NCI-H2107 treated with DMSO at 0.1 percent for 48 hours (cell line): ENCODE measurements around the gene ARMC8.

Source experiments
- DNase-seq: peaks from one replicate; lab custom pipeline; 2025; ENCODE audit not compliant: unreplicated experiment; lab: John Stamatoyannopoulos, UW

Gene ARMC8

DNA sequence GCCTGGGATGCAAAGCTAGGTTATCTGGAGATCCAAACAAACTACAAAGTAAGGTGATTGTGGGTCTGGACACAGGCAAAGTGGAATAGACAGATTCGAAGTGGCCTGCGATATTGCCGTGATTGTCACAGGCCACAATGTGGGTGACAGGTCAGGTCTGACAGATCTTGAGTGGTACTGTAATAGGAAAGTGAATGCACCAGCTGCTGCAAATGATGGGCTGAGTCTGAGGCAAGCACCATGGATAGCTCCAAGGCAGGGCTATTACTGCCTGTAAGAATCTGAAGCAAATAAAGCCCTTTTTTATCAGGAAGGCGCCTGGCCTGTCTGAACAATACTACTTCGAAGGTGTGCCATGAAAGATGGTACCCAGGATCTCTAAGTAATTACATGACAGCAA, 10.0 kb downstream of the ARMC8 start:
- no peak for DNase-seq

DNA sequence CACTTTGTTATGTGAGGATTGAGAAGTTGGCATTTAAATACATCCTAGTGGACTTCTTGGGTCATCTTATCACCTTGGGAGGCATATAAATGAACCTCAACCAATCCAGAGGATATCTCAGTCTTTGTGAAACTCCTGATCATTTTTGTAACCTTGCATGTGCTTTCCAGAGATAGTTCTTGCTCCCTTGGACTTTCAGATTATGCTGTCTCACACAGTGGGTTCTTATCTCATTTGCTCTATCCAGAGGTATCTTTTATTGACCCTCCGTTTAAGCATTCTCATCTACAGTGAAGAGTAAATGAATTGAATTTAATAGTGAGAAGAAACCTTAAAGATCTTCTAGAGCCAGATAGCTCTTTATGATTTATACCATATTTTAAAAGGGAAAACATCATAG, 10.4 kb downstream of the ARMC8 start:
- no peak for DNase-seq

DNA sequence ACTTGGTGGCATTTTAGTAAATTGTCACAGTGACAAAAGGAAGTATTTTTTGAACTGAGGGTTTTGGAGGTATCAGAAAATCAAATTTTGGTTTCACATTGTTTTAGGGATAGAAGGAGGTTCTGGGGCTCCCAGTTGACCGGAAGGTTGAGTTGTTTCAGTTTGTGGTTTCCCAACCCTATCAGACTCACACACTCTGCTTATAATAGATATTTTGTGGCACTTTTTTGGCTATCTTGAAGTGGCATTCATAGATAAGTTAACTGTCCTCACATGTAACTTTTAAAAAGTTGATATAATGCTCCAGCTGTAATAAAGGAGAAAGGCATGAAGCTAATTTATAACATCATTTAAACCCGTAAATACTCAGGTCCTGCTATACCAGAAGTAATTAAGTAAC, 12.8 kb downstream of the ARMC8 start:
- no peak for DNase-seq

DNA sequence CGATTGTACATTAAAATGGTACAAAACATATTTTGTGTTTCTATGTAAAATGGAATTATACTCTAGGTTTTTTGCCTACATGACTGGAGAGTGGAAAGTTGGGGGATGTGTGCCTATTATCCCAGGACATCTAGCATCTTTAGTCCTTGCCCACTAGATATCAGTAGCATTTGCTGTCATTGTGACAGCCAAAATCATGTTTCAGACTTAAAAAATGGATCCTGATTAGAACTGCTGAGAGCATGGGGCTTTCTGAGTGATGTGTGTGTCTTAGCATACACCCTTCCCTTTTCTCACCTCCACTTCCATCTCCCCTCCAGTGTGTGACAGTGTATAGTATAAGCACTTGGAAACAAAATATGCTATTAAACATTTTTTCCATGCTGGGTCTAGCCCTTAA, 13.3 kb downstream of the ARMC8 start:
- no peak for DNase-seq

DNA sequence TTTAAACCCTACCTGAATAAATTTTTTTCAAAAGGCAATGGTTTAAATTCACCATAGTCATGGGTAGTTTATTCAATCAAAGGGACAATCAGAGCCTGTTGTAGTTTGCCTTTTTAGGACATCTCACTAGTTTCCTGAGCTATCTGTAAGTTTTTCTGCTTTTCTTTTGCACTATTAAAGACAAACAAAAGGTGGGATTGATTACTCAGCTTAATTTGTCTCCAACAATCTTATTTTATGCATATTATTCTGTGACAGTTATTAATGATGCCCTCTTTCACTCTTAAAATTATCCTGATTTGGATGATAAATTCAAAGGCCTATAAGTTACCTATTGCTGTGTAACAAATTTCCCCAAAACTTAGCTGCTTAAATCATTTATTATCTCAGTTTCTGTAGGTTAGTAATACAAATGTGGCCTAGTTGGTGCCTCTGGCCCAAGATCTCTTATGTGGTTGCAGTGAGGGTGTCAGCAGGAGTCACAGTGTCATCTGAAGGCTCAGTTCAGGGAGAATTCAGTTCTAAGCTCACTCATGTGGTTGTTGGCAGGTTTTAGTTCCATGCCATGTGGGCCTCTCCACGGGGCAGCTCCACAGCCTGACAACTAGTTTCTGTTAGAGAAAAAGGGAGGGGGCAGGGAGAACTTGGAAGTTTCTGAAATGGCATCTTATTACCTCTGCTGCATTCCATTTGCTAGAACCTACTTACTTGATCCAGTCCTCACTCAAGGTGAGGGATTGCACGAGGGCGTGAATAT, 16.0 kb downstream of the ARMC8 start:
- no peak for DNase-seq

DNA sequence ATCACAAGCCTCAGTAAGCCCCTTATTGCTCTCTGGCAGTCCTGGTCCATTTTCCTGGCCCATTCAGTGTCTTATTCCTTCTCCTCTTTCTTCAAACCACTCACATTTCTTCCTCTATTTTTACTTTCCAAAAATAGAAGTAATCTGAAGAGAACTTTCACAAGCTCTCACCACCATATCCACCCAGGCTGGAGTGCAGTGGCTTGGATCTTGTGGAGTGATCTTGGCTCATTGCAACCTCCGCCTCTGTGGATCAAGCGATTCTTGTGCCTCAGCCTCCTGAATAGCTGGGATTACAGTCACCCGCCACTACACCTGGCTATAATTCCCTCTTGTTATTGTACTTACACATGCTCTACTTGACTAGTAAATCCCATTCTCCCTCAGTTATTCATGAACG, 16.8 kb downstream of the ARMC8 start:
- no peak for DNase-seq

DNA sequence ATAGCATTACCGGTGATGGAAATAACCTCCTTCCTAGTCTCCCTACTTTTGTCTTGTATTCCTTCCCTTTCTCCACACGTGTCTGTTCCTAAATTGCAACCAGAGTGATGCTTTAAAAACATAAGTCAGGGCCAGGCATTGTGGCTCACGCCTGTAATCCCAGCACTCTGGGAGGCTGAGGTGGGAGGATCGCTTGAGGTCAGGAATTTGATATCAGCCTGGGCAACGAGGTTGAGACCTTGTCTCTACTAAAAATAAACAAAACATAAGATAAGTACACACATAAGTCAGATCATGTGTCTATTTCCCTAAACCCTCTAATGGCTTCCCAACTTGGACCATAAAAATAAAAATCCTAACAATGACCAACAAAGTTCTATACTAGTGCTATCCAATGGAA, 18.4 kb downstream of the ARMC8 start:
- no peak for DNase-seq

DNA sequence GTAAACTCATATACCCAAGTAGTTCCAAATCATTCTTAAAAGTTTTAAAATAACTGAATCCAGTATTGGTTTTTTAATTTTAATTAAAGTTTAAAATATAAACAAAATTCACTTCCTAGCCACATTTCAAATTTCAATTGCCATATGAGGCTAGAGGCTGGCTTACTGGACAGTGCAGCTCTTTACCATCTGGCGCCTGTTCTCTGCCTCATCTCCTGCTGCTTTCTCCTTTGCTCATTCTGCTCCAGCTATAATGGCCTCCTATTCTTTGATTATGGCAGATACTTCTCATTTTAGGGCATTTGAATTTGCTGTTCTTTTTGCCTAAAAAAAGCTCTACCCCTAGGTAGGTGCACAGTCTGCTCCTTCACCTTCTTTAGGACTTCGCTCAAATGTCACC, 19.1 kb downstream of the ARMC8 start:
- no peak for DNase-seq

DNA sequence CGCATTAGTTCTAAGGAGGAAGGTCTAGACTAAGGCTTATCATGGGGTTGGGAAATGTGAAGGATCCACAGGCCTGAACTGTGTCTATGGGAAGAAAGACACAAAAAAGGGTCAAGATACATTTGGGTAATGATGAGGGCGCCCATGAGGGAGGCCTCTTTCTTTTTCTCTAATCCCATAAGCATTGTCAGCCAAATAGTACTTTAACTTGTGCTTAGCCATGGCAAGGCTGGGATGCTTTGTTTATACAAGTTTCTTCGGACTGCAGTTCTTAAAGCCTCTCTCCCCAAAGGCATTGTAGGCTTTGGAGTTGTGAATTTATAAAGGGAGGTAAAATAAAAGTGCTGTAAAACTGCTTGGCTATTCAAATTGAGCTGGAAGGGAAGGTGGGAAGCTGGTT, 23.4 kb downstream of the ARMC8 start:
- no peak for DNase-seq

DNA sequence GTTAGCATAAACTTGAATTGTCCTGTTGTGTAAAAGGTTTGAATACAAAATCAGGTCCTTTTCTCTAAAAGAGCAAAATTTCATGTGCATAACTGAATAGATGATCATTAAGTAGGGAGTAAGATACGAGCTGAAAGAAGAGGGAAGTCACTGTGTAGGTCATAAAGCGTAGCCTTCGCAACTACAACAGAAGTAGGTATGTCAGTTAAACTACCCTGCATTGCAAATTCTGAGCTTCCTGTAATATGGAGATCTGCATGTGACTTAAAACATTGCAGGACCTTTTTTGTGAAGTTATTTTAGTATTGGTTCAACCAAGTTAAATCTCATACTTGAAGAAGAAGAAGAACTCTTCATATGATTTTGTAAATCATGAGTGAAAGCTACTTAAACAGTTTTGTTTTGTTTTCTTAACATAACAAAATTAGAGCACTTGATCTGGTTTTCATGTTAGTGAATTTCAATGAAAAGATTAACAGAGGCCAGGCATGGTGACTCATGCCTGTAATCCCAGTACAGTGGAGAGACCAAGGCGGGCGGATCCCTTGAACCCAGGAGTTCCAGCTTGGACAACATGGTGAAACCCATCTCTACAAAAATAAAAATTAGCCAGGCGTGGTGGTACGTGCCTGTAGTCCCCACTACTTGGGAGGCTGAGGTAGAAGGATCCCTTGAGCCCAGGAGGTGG, 26.4 kb downstream of the ARMC8 start:
- DNase-seq: no peak

DNA sequence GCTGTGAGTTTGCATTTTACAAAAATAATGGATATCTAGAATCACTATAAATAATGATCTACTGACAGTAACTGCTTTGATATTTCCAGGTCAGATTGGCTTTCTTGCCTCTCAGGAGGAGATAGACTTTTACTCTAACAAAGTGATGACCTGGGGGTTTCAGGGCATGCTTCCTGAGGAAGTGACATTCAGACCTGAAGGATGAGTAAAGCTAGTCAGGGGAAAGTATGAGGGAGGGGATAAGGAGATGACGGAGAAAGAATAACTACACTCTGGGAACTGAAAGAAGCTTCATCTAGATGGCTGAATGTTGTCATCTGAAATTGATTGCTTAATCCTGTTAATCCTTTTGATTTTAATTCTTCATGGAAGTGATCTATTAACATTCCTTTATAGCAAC, 32.2 kb downstream of the ARMC8 start:
- no peak for DNase-seq

DNA sequence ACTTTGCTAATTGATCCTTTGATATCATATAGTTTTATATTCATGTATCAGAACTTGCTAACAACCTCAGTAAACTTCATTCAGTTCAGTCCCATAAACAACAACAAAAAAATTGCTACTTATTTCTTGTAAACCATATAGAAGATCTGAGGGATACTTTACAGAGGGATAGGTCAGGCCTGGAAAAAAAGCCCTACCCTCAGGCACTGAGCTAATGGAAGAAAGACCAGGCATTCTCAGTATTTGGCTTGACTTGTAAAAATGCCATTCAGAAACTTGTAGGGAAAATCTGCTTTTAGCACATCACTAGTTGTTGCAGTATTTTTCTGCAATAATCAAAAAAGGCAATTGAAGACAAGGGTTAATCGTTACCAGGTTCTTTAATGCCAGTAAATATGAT, 33.1 kb downstream of the ARMC8 start:
- DNase-seq: no peak

DNA sequence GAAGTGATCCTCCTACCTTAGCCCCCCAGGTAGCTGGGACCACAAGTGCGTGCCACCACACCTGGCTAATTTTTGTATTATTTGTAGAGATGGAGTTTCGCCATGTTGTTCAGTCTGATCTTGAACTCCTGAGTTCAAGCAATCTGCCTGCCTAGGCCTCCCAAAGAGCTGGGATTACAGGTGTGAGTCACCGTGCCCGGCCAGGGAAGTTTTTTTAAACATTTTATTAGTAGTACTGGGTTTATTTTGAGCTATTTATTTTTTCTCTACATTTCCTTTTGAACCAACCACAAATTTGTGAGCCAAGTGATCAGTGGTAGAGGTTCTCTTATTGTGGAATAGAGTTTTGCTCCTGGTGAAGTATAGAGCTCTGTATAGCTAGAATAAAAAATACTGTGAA, 33.7 kb downstream of the ARMC8 start:
- no peak for DNase-seq

DNA sequence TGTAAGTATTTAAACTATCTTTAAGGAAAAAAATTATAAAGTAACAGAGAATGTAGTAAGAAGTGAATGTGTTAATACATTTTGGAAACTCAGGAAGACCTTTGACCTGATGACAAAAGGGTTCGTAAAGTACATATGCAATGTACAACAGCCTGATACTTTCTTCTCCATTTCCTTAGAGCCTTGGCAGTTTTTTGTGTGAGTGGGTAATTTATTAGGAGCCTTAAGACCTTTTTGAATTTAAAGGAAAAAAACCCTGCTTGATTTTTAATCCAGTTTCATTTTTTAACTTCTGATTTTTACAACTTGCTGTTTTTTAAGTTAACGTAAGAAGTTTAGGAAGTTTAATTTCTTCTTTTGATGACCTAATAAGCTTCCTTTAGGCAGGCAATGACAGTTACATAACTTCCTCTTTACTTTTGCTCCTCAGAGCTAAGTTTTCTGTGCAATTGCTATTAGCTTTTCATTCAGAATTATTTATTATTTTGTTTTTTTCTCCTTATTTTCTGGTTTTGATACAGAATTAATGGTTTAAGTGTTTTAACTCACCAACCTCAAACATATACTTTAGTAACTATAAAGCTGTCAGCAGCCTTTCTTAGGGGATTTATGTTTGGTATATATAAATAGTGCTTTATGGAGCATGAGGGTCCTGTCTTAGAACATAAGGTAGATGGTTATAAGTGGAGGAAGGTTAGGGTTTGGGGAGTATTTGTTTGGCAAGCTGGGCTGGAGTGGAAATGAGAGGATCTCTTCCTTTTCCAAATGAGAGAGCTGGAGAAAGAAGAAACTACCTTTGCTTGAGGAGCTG, 35.2 kb downstream of the ARMC8 start:
- no peak for DNase-seq

DNA sequence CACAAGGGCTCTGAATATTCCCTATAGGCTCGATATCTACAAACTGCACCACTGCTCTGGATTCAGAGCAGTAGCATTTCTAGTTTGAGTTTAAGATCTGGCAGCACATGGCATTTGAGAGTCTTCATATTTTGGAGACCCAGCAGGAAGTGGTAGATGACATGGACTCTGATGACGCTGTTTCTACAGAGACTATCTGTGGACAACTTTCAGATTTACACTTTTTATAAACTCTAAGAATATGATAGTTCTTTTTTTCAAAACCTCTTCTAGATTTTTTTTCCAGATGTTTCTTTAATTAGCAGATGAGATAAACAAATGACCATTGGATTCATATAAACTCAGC, 35.8 kb downstream of the ARMC8 start:
- DNase-seq: no peak

DNA sequence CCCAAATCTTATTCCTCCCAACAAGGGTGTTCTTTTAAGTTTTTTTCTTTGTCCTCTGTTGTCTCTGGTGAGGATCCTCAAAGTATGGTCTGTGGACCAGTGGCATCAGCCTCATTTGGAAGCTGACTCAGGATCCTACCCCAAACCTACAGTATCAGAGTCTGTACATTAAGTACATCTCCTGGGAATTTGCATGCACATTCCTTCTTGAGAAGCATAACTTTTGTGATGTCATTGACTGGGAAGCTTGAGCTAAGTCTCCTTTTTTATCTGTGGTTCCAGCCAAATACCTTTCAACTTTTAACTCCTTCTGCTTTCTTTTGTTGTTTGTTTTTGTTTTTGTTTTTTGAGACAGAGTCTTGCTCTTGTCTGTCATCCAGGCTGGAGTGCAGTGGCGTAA, 40.5 kb downstream of the ARMC8 start:
- DNase-seq: no peak

DNA sequence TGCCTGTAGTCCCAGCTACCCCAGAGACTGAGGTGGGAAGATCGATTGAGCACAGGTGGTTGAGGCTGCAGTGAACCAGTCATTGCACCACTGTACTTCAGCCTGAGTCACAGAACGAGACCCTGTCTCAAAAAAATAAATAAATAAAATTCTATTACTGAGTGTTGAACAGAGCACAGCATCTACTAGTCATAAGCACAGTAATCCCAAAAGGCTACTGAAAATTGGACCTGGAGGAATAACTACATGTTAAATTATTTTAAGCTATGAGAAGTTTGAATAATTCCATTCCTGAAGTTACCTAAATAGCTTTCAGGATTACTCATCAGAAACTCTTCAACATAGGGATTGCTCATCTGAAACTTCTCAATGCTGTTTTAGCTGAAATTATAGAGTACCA, 43.4 kb downstream of the ARMC8 start:
- no peak for DNase-seq

DNA sequence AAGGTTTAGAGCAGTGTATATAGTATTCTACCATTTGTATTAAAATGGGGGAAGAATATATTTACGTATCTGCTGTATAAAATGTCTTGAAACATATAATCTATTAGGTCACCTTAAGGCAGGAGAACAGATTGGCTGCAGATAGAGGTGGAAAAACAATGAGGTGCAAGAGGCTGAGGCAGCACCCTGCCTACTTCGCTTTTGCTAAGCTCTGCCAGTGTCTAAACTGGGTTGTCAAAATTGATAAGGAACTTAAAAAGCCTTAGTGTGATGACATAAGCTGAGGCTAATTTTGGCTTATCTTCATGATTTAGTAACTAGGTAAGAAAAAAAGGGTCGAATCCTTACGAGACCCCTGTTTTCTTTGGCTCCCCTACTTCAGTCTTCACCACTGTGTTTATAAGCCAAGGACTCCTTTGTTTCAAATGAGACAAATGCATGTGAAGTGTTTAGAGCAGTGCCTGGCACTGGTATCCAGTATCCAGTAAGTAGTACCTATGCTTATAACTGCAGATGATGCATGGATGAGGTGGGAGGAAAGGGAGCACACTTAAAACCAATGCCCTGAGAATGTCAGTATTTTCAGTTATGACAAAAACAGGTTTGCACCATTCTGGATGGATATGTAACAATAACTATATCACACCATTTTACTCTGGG, 45.7 kb downstream of the ARMC8 start:
- no peak for DNase-seq

DNA sequence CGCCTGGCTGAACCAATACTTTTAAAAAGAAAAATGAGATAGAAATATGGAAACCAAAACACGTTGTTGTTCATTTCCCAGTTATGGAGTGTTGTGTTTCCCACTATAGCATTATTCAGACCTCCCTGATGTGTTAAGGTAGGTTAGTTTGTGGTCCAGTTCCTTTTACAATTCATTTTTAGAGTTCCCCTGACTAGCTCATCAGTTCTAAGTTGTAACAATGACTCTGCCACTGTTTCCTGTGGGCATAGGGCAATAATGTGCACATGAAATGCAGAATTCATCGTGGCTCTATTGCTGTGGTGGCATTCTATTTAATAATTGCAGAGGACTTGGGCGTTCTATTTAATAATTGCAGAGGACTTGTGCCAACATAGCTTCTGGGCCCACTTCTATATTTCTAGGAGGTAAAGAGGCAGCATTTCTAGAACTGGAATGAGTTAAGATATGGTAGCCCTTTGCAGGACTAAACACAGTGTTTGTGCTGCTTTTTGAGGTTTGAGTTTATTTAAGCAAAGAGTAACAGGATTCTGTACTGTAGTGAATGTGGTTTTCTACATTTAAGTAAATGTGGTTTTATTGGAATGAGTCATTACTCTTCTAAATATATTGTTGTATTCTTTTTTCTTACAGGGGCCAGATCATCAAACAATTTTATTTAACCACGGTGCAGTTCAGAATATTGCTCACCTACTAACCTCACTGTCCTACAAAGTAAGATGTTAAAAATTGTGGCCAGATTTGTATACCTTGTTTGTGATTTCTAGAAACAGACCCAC, 47.5 kb downstream of the ARMC8 start:
- DNase-seq: no peak

DNA sequence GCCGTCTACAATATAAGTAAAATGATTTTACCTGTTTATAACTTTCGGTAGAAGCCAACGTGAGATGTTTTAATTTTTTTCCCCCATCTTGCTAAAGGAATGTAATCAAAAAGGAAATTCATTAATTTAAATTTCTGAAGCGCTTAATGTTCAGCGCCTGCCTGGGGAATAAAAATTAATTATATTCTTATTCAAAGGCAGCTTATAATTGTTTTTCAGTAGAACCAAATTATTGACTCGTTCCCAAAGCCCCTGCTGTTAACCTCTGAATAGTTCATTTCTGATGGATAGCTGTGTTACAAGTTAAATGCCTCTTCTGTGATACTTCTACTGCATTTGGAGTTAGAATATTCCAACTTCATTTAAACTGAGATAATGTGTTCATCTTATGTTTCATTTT, 51.6 kb downstream of the ARMC8 start:
- DNase-seq: no peak

DNA sequence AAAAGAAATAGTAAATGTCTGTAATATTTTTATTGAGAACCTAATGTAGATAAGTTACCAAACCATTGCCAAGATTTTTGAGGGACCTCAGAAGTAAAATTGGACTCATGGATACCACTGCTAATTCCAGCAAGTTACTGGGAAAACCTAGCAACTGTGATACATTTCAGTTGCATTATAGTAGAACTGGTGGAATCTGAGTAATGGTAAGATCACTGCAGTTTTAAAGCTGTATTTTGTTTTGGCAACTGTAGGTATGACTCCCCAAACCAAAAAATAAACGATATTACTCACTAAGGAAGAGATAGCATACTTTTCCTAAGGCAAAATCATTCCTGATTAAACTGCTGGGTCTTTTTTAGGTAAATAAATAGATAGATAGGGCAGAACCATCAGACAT, 54.0 kb downstream of the ARMC8 start:
- DNase-seq: no peak
